ENCODE measurements around the gene DCAF8.

Gene DCAF8

DNA sequence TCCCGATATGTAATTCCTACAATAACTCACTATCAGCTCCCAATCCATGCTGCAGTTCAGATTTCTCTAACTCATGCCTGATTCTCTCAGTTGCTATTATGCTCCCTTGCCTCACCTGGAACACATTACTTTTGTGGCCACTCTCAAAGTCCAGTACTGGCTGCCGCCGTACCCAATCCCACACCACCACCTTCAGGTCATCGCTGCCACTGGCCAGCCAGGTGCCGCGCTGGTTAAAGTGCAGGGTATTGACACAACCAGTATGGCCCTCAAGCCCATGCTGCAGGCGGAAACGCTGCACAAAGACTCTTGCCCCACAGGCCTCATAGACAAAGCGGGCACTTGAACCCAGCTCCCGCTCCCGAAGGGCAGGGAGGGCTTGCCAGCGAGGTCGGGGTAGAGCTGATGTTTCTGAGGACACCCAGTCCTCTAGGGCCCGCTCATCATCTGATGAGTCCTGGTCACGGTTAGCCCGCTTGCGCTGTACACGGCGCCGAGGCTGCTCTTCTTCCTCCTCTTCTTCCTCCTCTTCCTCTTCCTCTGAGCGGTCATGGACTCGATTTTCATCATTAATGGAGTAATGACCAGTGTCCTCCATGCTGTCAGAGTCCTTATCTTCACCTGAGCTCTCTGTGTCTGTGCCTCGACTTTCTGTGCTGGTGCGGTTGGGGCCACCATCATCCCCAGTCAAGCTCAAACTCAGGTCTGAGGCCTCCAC, 22.6 kb downstream of the DCAF8 start:
- DNase-seq (ENCODE audit: low read depth), result no peak
- H3K4me3 ChIP-seq (ENCODE audit: low read depth, low read length), result no peak overlapping the region
- TF ChIP-seq, protein P1, sequence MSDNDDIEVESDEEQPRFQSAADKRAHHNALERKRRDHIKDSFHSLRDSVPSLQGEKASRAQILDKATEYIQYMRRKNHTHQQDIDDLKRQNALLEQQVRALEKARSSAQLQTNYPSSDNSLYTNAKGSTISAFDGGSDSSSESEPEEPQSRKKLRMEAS (IDR thresholded peaks at IDR 0.05; ENCODE audit: low read depth, low read length), result no peak
- TF ChIP-seq MYC (IDR thresholded peaks at IDR 0.05; ENCODE audit: low read depth, low read length) (no peak), POLR2A (IDR thresholded peaks at IDR 0.05; ENCODE audit: extremely low read depth, insufficient read length) (no peak)
- TF ChIP-seq, protein P2, sequence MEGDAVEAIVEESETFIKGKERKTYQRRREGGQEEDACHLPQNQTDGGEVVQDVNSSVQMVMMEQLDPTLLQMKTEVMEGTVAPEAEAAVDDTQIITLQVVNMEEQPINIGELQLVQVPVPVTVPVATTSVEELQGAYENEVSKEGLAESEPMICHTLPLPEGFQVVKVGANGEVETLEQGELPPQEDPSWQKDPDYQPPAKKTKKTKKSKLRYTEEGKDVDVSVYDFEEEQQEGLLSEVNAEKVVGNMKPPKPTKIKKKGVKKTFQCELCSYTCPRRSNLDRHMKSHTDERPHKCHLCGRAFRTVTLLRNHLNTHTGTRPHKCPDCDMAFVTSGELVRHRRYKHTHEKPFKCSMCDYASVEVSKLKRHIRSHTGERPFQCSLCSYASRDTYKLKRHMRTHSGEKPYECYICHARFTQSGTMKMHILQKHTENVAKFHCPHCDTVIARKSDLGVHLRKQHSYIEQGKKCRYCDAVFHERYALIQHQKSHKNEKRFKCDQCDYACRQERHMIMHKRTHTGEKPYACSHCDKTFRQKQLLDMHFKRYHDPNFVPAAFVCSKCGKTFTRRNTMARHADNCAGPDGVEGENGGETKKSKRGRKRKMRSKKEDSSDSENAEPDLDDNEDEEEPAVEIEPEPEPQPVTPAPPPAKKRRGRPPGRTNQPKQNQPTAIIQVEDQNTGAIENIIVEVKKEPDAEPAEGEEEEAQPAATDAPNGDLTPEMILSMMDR (IDR thresholded peaks at IDR 0.05; ENCODE audit: low read depth, low read length), result no peak

DNA sequence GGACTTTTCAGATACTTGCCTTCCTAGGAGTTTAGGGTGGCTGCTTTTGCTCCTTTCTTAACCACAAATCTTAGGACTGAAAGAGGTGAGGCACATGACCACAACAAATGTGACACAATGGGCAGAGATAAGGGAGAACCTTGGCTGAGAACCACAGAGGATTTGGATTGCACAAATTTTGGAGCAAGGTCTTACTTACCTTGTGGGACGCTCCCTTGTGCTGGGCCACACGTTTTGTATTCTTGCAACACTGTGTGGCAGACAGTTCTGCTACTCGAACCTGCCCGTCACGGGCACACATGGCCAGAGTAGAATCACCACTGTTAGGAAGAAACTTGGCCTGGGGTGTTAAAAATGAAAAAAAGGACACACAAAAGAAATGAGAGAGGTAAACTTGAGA, 23.9 kb downstream of the DCAF8 start:
- TF ChIP-seq, protein P1 (IDR thresholded peaks at IDR 0.05; ENCODE audit: low read depth, low read length), result no peak
- TF ChIP-seq, protein P2 (IDR thresholded peaks at IDR 0.05; ENCODE audit: low read depth, low read length), result no peak
- TF ChIP-seq MYC (IDR thresholded peaks at IDR 0.05; ENCODE audit: low read depth, low read length) (no peak), POLR2A (IDR thresholded peaks at IDR 0.05; ENCODE audit: extremely low read depth, insufficient read length) (no peak)
- H3K4me3 ChIP-seq (ENCODE audit: low read depth, low read length), result no peak overlapping the region
- DNase-seq (ENCODE audit: low read depth), result no peak

DNA sequence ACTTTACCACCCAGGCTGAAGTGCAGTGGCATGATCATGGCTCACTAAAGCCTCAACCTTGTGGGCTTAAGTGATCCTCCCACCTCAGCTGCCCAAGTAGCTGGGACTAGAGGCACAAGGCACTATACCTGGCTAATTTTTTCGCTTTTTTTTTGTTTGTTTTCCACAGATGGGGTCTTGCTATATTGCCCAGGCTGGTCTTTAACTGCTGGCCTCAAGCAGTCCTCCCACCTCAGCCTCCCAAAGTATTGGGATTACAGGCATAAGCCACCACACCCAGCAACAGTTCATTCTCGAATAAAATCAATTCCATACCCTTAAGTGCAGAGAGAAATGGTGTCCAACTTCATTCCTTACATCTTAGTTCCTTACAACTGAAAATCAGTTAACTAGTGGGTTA, 24.8 kb downstream of the DCAF8 start:
- TF ChIP-seq, protein P2 (IDR thresholded peaks at IDR 0.05; ENCODE audit: low read depth, low read length), result no peak
- TF ChIP-seq MYC (IDR thresholded peaks at IDR 0.05; ENCODE audit: low read depth, low read length), result no peak
- TF ChIP-seq POLR2A (IDR thresholded peaks at IDR 0.05; ENCODE audit: extremely low read depth, insufficient read length), result no peak
- TF ChIP-seq, protein P1 (IDR thresholded peaks at IDR 0.05; ENCODE audit: low read depth, low read length), result no peak
- DNase-seq (ENCODE audit: low read depth), result no peak
- H3K4me3 ChIP-seq (ENCODE audit: low read depth, low read length), result no peak overlapping the region

DNA sequence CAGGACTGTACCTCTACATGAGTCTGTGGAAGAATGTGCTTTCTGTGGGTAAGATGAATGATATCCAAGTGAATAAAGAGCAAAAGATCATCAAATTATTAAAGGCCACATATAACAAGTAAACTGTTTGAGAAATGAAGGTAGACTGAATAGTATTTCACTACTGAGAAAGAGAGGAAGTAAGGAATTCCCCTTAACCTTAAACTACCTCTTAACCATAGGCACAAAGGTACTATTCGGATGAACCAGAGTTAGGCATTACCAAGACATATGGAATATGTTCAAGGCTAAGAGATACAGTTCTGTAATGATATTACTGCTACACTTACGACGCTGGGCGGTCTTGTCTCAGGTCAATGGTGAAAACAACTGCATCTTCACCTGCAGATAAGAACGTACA, 25.5 kb downstream of the DCAF8 start:
- TF ChIP-seq POLR2A (IDR thresholded peaks at IDR 0.05; ENCODE audit: extremely low read depth, insufficient read length) (no peak), MYC (IDR thresholded peaks at IDR 0.05; ENCODE audit: low read depth, low read length) (no peak)
- TF ChIP-seq, protein P2 (IDR thresholded peaks at IDR 0.05; ENCODE audit: low read depth, low read length), result no peak
- TF ChIP-seq, protein P1 (IDR thresholded peaks at IDR 0.05; ENCODE audit: low read depth, low read length), result no peak
- DNase-seq (ENCODE audit: low read depth), result no peak
- no peak overlapping the region for H3K4me3 ChIP-seq (ENCODE audit: low read depth, low read length)

DNA sequence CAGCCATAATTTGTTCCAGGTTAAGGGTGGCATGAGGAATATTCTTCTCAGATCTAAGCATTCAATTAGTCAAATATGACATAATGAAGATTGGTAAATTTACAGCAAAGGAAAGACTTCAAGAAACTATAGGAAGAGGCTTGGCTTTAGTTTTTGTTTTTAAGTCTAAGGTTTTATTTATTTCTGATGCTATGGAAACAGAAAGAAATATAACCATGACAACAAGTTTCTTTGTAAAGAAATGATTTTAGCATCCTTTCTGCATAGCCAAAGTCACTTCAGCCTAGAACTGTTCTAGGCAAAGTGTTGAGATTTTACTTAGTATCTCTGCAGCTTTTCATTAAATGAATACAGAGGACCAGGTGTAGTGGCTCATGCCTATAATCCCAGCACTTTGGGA, 29.4 kb downstream of the DCAF8 start:
- H3K4me3 ChIP-seq (ENCODE audit: low read depth, low read length), result no peak overlapping the region
- no peak for TF ChIP-seq MYC (IDR thresholded peaks at IDR 0.05; ENCODE audit: low read depth, low read length)
- TF ChIP-seq POLR2A (IDR thresholded peaks at IDR 0.05; ENCODE audit: extremely low read depth, insufficient read length), result no peak
- TF ChIP-seq, protein P2 (IDR thresholded peaks at IDR 0.05; ENCODE audit: low read depth, low read length), result no peak
- no peak for DNase-seq (ENCODE audit: low read depth)

Data from NB4 (cell line).